Endothelial cell of umbilical vein (primary cell): ENCODE data around the gene PTGES3L. TPM values are rescaled to one million over a fixed set of nuclear protein-coding genes. Genes with fewer than 3 reads are reported as not detected.

Source experiments
- BruUV-seq: library from RNA; stranded (reverse); fragments of 400-500 nt; replicated peaks from 2 replicates; lab custom pipeline; 2021; lab: Mats Ljungman, UMichigan
- CTCF ChIA-PET: fragments of 300-600, 350-600 bp; sonication (Branson Sonifier 250); formaldehyde crosslinking; loops from one replicate; lab custom pipeline; 2021; ENCODE audit warnings: antibody characterized with exemption, inconsistent platforms; lab: Charles Lee
- POLR2A ChIA-PET: fragments of 300-600, 350-600 bp; sonication (Branson Sonifier 250); formaldehyde crosslinking; loops from one replicate; lab custom pipeline; 2021; ENCODE audit warnings: antibody characterized with exemption, inconsistent platforms; lab: Charles Lee
- DNase-seq: peaks from one replicate; pipeline ENCODE4 v3.0.0-alpha.2; 2011; ENCODE audit warnings: low read depth, low spot score
- FAIRE-seq: peaks from 2 replicates; lab custom pipeline; 2011; peaks lifted over from hg19 to GRCh38; lab: Jason Lieb, UNC
- H2AFZ ChIP-seq: 2 replicates; pipeline ENCODE4 v1.6.0; 2012; ENCODE audit warnings: low read depth, low read length, control low read depth, inconsistent platforms
- H3K27ac ChIP-seq: 2 replicates; pipeline ENCODE4 v1.5.1; 2011; ENCODE audit warnings: low read depth, mild to moderate bottlenecking, control low read depth, low read length, moderate library complexity; ENCODE audit not compliant: insufficient read depth
- H3K27me3 ChIP-seq, 2 experiments: 2 replicates each; pipeline versions ENCODE4 v1.6.0 to v1.6.1; 2011; ENCODE audit warnings: low read length in 2 of 2, mixed read lengths in 1 of 2; ENCODE audit not compliant: control insufficient read depth in 2 of 2, insufficient read depth in 2 of 2
- H3K36me3 ChIP-seq, 2 experiments: 2 replicates in 1 of 2; 3 replicates in 1 of 2; pipeline ENCODE4 v1.5.1; 2011; ENCODE audit warnings: low read length in 2 of 2, mild to moderate bottlenecking in 1 of 2, moderate library complexity in 1 of 2; ENCODE audit not compliant: control insufficient read depth in 2 of 2, insufficient read depth in 2 of 2; ENCODE audit errors: extremely low read depth in 1 of 2
- H3K4me1 ChIP-seq: 3 replicates; pipeline ENCODE4 v1.5.1; 2011; ENCODE audit warnings: mild to moderate bottlenecking, low read length; ENCODE audit not compliant: control insufficient read depth, insufficient read depth; ENCODE audit errors: extremely low read depth
- H3K4me2 ChIP-seq: 2 replicates; pipeline ENCODE4 v1.6.1; 2011; ENCODE audit warnings: low read length, control low read depth, mixed read lengths; ENCODE audit not compliant: insufficient read depth
- H3K4me3 ChIP-seq, 3 experiments: fragments of 200-600 bp in 1 of 3; sonication (generic), shearing (Covaris generic) in 1 of 3; replicated peaks in 1 of 3; 2 replicates each; pipeline ENCODE4 v1.5.1; 2011 to 2016; ENCODE audit warnings: control low read depth in 3 of 3, low read length in 3 of 3, mild to moderate bottlenecking in 2 of 3, inconsistent platforms in 1 of 3, low read depth in 1 of 3, moderate library complexity in 1 of 3; ENCODE audit not compliant: insufficient read depth in 1 of 3
- H3K79me2 ChIP-seq: 2 replicates; pipeline ENCODE4 v1.6.0; 2012; ENCODE audit warnings: low read length, inconsistent platforms; ENCODE audit not compliant: control insufficient read depth, insufficient read depth
- H3K9ac ChIP-seq: replicated peaks from 2 replicates; pipeline ENCODE3; 2011; ENCODE audit warnings: low read length, control low read depth; ENCODE audit not compliant: insufficient read depth; ENCODE audit errors: extremely low read depth
- H3K9me1 ChIP-seq: replicated peaks from 3 replicates; pipeline ENCODE4 v1.6.0; 2011; ENCODE audit warnings: mild to moderate bottlenecking, low read length; ENCODE audit not compliant: control insufficient read depth, insufficient read depth; ENCODE audit errors: extremely low read depth
- H3K9me3 ChIP-seq: replicated peaks from 2 replicates; pipeline ENCODE4 v1.5.1; 2012; ENCODE audit warnings: low read length, inconsistent platforms; ENCODE audit not compliant: control insufficient read depth, insufficient read depth
- H4K20me1 ChIP-seq: replicated peaks from 2 replicates; pipeline ENCODE3; 2011; ENCODE audit warnings: mild to moderate bottlenecking, low read length; ENCODE audit not compliant: control insufficient read depth, insufficient read depth; ENCODE audit errors: extremely low read depth
- MYC ChIP-seq: IDR thresholded peaks from one replicate; pipeline ENCODE4 v1.6.1; 2011; ENCODE audit warnings: mild to moderate bottlenecking, low read depth, low read length
- POLR2A ChIP-seq: IDR thresholded peaks from 2 replicates; pipeline ENCODE4 v1.6.1; 2012; ENCODE audit warnings: low read depth, mild to moderate bottlenecking, control low read depth, low read length
- POLR2AphosphoS5 ChIP-seq: IDR thresholded peaks from 2 replicates; pipeline ENCODE4 v1.6.1; 2012; ENCODE audit warnings: low read depth, mild to moderate bottlenecking, control low read depth, low read length, moderate library complexity; ENCODE audit not compliant: insufficient read depth
- dilution Hi-C: fragments of 300-500 bp; cut with MboI; formaldehyde crosslinking; loops from one replicate; pipeline ENCODE4 v1.15.0; 2019; ENCODE audit warnings: low sequenced_read_pairs; ENCODE audit not compliant: extremely low pct_ligation_motif_present
- intact Hi-C: fragments of 100-400 bp; cut with micrococcal nuclease; formaldehyde crosslinking; loops from one replicate; pipeline ENCODE4 v1.10.0; 2022
- polyA plus RNA-seq, 4 experiments: library from polyadenylated mRNA; depleted of rRNA in 3 of 4; stranded (reverse) in 3 of 4; unstranded in 1 of 4; fragments of >200 nt; gene quantifications; 2 replicates each; pipeline versions ENCODE4 v1.2.1 to v1.2.3, GENCODE V29; 2011 to 2012; ENCODE audit warnings: missing spikeins in 1 of 4
- total RNA-seq: library from RNA; stranded (reverse); gene quantifications from 2 replicates; pipeline ENCODE4 v1.2.3, GENCODE V29; 2021

PTGES3L gene
- total and polyA plus RNA-seq, 2 donors (not counting 3 experiments of a cell fraction or from before 2014, with no cell fraction given) = 0.23 TPM; not detected in 1

GRCh38 chr17:43016216-43016615, 36.3 kb upstream of the PTGES3L start:
- no peak overlapping the region for H3K27ac ChIP-seq
- no peaks in the 10 kb centered on the region for H4K20me1 ChIP-seq
- H3K9ac ChIP-seq = no peak overlapping the region
- H2AFZ ChIP-seq = no peak overlapping the region
- POLR2A ChIA-PET = no interaction called here
- CTCF ChIA-PET = interaction anchor here (1.3 kb wide), 1 partner anchor 10 kb away, joined by 6 read pairs; the partner anchor contains the start of gene IFI35
- H3K9me1 ChIP-seq = no peaks in the 10 kb centered on the region
- dilution Hi-C loops = no loop called here
- H3K4me1 ChIP-seq = peaks cover 37% of the 10 kb centered on the region
- H3K79me2 ChIP-seq = peaks cover 28% of the 10 kb centered on the region
- no peaks in the 10 kb centered on the region for H3K9me3 ChIP-seq
- intact Hi-C loops = no loop called here
- no peak for TF ChIP-seq MYC
- TF ChIP-seq POLR2A = no peak
- no peak overlapping the region for H3K4me2 ChIP-seq
- DNase-seq (no peak), FAIRE-seq (no peak)
- no peak overlapping the region for H3K4me3 ChIP-seq
- BruUV-seq = no TSS peak
- H3K36me3 ChIP-seq = peaks cover 3 to 34% of the 10 kb centered on the region in 2 experiments
- H3K27me3 ChIP-seq = no peaks in the 10 kb centered on the region

GRCh38 chr17:43015579-43015978, 35.7 kb upstream of the PTGES3L start:
- intact Hi-C loops = no loop called here
- H3K9me3 ChIP-seq = no peaks in the 10 kb centered on the region
- dilution Hi-C loops = no loop called here
- H3K79me2 ChIP-seq = peaks cover 26% of the 10 kb centered on the region
- no peaks in the 10 kb centered on the region for H4K20me1 ChIP-seq
- no peak overlapping the region for H3K9ac ChIP-seq
- DNase-seq (peak; percentile 44), FAIRE-seq (peak; percentile 77)
- no peak for TF ChIP-seq MYC
- peak; percentile 51 for TF ChIP-seq POLR2AphosphoS5
- TF ChIP-seq POLR2A = peak; percentile 30
- no peaks in the 10 kb centered on the region for H3K9me1 ChIP-seq
- H3K4me3 ChIP-seq = no peak overlapping the region
- peaks cover 37% of the 10 kb centered on the region for H3K4me1 ChIP-seq
- no peak overlapping the region for H3K4me2 ChIP-seq
- ChIA-PET CTCF (interaction anchor here (1.3 kb wide), 1 partner anchor 9 kb away, joined by 6 read pairs; the partner anchor contains the start of gene IFI35), POLR2A (no interaction called here)
- no TSS peak for BruUV-seq
- peaks cover 3 to 34% of the 10 kb centered on the region in 2 experiments for H3K36me3 ChIP-seq
- H2AFZ ChIP-seq = no peak overlapping the region
- no peaks in the 10 kb centered on the region for H3K27me3 ChIP-seq
- H3K27ac ChIP-seq = peak overlapping the region; percentile 14
